HepG2 (cell line): ENCODE data around the gene RPS6KB1. TPM values are rescaled to one million over a fixed set of nuclear protein-coding genes. Genes with fewer than 3 reads are reported as not detected.

Source experiments
- AHR ChIP-seq: IDR thresholded peaks from 2 replicates; pipeline ENCODE4 v1.6.1; 2018; ENCODE audit warnings: missing genetic modification reagents, missing compliant biosample characterization
- ARNT ChIP-seq: fragments of 450-650 bp; IDR thresholded peaks from 2 replicates; pipeline ENCODE4 v1.6.1; 2017
- HDAC1 ChIP-seq: sonication (generic); formaldehyde crosslinking; IDR thresholded peaks from 2 replicates; pipeline ENCODE4 v1.5.1; 2020; ENCODE audit warnings: mild to moderate bottlenecking, missing genetic modification reagents
- IRX3 ChIP-seq: sonication (generic); formaldehyde crosslinking; IDR thresholded peaks from 2 replicates; pipeline ENCODE4 v1.8.1; 2023; ENCODE audit warnings: mild to moderate bottlenecking, low read depth, missing genetic modification reagents, borderline replicate concordance
- MED8 ChIP-seq: sonication (generic); formaldehyde crosslinking; IDR thresholded peaks from 2 replicates; pipeline ENCODE4 v1.8.1; 2023; ENCODE audit warnings: mild to moderate bottlenecking, missing genetic modification reagents; ENCODE audit not compliant: insufficient replicate concordance
- PATZ1 ChIP-seq: sonication (generic); formaldehyde crosslinking; IDR thresholded peaks from 2 replicates; pipeline ENCODE4 v1.4.0; 2020; ENCODE audit warnings: missing genetic modification reagents
- RARA ChIP-seq: IDR thresholded peaks from 2 replicates; pipeline ENCODE4 v1.6.1; 2016; ENCODE audit warnings: missing genetic modification reagents, missing compliant biosample characterization
- REST ChIP-seq, 2 experiments: IDR thresholded peaks; 2 replicates each; pipeline ENCODE4 v1.6.1; 2011 to 2012; ENCODE audit warnings: low read length in 2 of 2, borderline replicate concordance in 1 of 2, low read depth in 1 of 2, mild to moderate bottlenecking in 1 of 2, moderate library complexity in 1 of 2
- SMYD3 ChIP-seq: sonication (generic); formaldehyde crosslinking; IDR thresholded peaks from 2 replicates; pipeline ENCODE4 v1.8.1; 2023; ENCODE audit warnings: mild to moderate bottlenecking, missing genetic modification reagents
- SP4 ChIP-seq: sonication (generic); formaldehyde crosslinking; IDR thresholded peaks from 2 replicates; pipeline ENCODE4 v1.8.1; 2023; ENCODE audit warnings: mild to moderate bottlenecking, missing genetic modification reagents
- SSRP1 ChIP-seq: IDR thresholded peaks from 2 replicates; pipeline ENCODE4 v1.6.1; 2016; ENCODE audit warnings: control low read depth
- TBL1XR1 ChIP-seq: fragments of 150-350 bp; IDR thresholded peaks from 2 replicates; pipeline ENCODE4 v1.6.1; 2014; ENCODE audit warnings: borderline replicate concordance, low read length; ENCODE audit not compliant: partially characterized antibody
- ZBTB7B ChIP-seq: sonication (generic); formaldehyde crosslinking; IDR thresholded peaks from 2 replicates; pipeline ENCODE4 v1.4.0; 2020; ENCODE audit warnings: missing genetic modification reagents
- ZMYM3 ChIP-seq: sonication (generic); formaldehyde crosslinking; IDR thresholded peaks from 2 replicates; pipeline ENCODE4 v1.5.1; 2020; ENCODE audit warnings: mild to moderate bottlenecking, missing genetic modification reagents
- ZNF207 ChIP-seq: fragments of 450-650 bp; IDR thresholded peaks from 2 replicates; pipeline ENCODE4 v1.6.1; 2016; ENCODE audit warnings: antibody characterized with exemption, borderline replicate concordance
- ZNF335 ChIP-seq: sonication (generic); formaldehyde crosslinking; IDR thresholded peaks from 2 replicates; pipeline ENCODE4 v1.4.0; 2020; ENCODE audit warnings: missing genetic modification reagents
- ZNF446 ChIP-seq: sonication (generic); formaldehyde crosslinking; IDR thresholded peaks from 2 replicates; pipeline ENCODE4 v1.5.0; 2020; ENCODE audit warnings: mild to moderate bottlenecking, missing genetic modification reagents
- ZNF691 ChIP-seq: sonication (generic); formaldehyde crosslinking; IDR thresholded peaks from 2 replicates; pipeline ENCODE4 v1.4.0; 2020; ENCODE audit warnings: missing genetic modification reagents, low read depth, mild to moderate bottlenecking, borderline replicate concordance
- polyA plus RNA-seq, 8 experiments: library from polyadenylated mRNA; depleted of rRNA in 3 of 8; stranded (reverse) in 7 of 8; unstranded in 1 of 8; fragments of >200 nt; fragmentation: Illumina TruSeq in 4 of 8; extraction: Trizol in 4 of 8; gene quantifications; 2 replicates each; pipeline versions ENCODE4 v1.2.1 to v1.2.3, GENCODE V29; 2011 to 2016; ENCODE audit warnings: low read depth in 4 of 8, missing spikeins in 1 of 8, mixed read lengths in 1 of 8; ENCODE audit not compliant: insufficient read depth in 1 of 8
- total RNA-seq, 5 experiments: library from RNA; depleted of rRNA; stranded (reverse); fragments of >200 nt; fragmentation: Illumina TruSeq; extraction: Trizol; gene quantifications; 2 replicates each; pipeline ENCODE4 v1.2.3, GENCODE V29; 2016; ENCODE audit warnings: low read depth in 1 of 5
- TF ChIP-seq, protein P1 (sequence below): IDR thresholded peaks from 2 replicates; pipeline ENCODE4 v1.6.1; 2016; ENCODE audit warnings: low read depth, control low read depth
- TF ChIP-seq, protein P2 (sequence below): sonication (generic); formaldehyde crosslinking; conservative IDR thresholded peaks from 2 replicates; pipeline ENCODE4 v1.8.0; 2022; ENCODE audit warnings: mild to moderate bottlenecking, moderate library complexity, missing genetic modification reagents

The RPS6KB1 gene
- total and polyA plus RNA-seq, 2 of the 13 experiments (the other 11 are each of a cell fraction or from before 2014, with no cell fraction given): 16.5 to 42.2 TPM

- TF ChIP-seq REST (IDR thresholded peaks at IDR 0.05; ENCODE audit: borderline replicate concordance in 1 of 2, low read depth in 1 of 2, low read length in 2 of 2): peak in 1 of 2 experiments; percentile 44; a peak in 2 of 4 replicates
- TF ChIP-seq SP4 (CRISPR knock-in tag): peak; percentile 50
- TF ChIP-seq SMYD3 (CRISPR knock-in tag): peak; percentile 38; the same call in 1 of the 2 replicates
- peak; percentile 75 for TF ChIP-seq HDAC1 (CRISPR knock-in tag)
- 0 out of 2 replicates have a peak, but pooled peaks have one; percentile 64 for TF ChIP-seq IRX3 (CRISPR knock-in tag)
- TF ChIP-seq SSRP1: peak; percentile 94
- TF ChIP-seq, protein P1, sequence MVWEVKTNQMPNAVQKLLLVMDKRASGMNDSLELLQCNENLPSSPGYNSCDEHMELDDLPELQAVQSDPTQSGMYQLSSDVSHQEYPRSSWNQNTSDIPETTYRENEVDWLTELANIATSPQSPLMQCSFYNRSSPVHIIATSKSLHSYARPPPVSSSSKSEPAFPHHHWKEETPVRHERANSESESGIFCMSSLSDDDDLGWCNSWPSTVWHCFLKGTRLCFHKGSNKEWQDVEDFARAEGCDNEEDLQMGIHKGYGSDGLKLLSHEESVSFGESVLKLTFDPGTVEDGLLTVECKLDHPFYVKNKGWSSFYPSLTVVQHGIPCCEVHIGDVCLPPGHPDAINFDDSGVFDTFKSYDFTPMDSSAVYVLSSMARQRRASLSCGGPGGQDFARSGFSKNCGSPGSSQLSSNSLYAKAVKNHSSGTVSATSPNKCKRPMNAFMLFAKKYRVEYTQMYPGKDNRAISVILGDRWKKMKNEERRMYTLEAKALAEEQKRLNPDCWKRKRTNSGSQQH: 0 out of 2 replicates have a peak, but pooled peaks have one; percentile 37
- TF ChIP-seq ZNF207: no peak
- peak; percentile 86 for TF ChIP-seq RARA (CRISPR knock-in tag)
- peak; percentile 9 for TF ChIP-seq TBL1XR1
- TF ChIP-seq ZBTB7B (CRISPR knock-in tag): peak; percentile 99
- no peak for TF ChIP-seq ARNT
- peak; percentile 41 for TF ChIP-seq MED8
- no peak for TF ChIP-seq ZNF446 (CRISPR knock-in tag)
- 0 out of 2 replicates have a peak, but pooled peaks have one; percentile 11 for TF ChIP-seq AHR
- no peak for TF ChIP-seq ZNF335 (CRISPR knock-in tag)
- no peak for TF ChIP-seq ZMYM3 (CRISPR knock-in tag)
- TF ChIP-seq ZNF691: peak; percentile 52; the same call in 1 of the 2 replicates
- TF ChIP-seq PATZ1 (CRISPR knock-in tag): peak; percentile 87
- TF ChIP-seq, protein P2, sequence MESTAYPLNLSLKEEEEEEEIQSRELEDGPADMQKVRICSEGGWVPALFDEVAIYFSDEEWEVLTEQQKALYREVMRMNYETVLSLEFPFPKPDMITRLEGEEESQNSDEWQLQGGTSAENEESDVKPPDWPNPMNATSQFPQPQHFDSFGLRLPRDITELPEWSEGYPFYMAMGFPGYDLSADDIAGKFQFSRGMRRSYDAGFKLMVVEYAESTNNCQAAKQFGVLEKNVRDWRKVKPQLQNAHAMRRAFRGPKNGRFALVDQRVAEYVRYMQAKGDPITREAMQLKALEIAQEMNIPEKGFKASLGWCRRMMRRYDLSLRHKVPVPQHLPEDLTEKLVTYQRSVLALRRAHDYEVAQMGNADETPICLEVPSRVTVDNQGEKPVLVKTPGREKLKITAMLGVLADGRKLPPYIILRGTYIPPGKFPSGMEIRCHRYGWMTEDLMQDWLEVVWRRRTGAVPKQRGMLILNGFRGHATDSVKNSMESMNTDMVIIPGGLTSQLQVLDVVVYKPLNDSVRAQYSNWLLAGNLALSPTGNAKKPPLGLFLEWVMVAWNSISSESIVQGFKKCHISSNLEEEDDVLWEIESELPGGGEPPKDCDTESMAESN (CRISPR knock-in tag): 0 out of 2 replicates have a peak, but pooled peaks have one; percentile 59
These were observed 46.3 kb upstream of the RPS6KB1 start (continued) for GRCh38 chr17:59846394-59847165.
